Adrenal gland (tissue), 5 donors: ENCODE measurements around the gene RNASE9.

Source experiments
- POLR2A ChIP-seq, 2 donors: fragments of 450-650 bp; IDR thresholded peaks; one replicate each; pipeline ENCODE4 v1.6.1; 2017; ENCODE audit warnings: antibody characterized with exemption in 2 of 2, mild to moderate bottlenecking in 2 of 2, moderate library complexity in 1 of 2
- TF ChIP-seq, protein P1 (sequence below), 6 experiments: fragments of 450-650 bp in 4 of 6; fragments of 200-600 bp in 2 of 6; sonication (generic) in 1 of 6; IDR thresholded peaks; 1 replicate in 5 of 6; 2 replicates in 1 of 6; pipeline versions ENCODE4 v1.5.1 to v1.8.0; 2016 to 2021; ENCODE audit warnings: antibody characterized with exemption in 6 of 6, mild to moderate bottlenecking in 2 of 6, moderate library complexity in 1 of 6
- donor health status: DM: no; HTN: no; CAD: no.

DNA sequence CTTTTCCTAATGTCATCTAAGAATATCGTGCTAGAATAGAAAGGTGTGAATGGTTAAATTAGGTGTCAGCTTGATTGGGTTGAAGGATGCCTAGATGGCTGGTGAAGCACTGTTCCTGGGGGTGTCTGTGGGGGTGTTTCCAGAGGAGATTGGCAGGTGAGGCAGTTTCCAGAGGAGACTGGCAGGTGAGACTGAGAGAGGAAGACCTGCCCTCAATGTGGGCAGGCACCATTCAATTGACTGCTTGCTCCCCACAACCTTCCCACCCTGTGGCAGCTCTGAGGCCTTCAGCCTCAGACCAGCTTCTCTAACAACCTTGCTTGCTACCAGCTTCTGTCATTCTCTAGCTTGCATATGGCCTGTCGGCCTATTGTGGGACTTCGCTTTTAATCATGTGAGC, 9.2 kb downstream of the RNASE9 start:
- TF ChIP-seq POLR2A (IDR thresholded peaks at IDR 0.05) = no peak
- TF ChIP-seq, protein P1, sequence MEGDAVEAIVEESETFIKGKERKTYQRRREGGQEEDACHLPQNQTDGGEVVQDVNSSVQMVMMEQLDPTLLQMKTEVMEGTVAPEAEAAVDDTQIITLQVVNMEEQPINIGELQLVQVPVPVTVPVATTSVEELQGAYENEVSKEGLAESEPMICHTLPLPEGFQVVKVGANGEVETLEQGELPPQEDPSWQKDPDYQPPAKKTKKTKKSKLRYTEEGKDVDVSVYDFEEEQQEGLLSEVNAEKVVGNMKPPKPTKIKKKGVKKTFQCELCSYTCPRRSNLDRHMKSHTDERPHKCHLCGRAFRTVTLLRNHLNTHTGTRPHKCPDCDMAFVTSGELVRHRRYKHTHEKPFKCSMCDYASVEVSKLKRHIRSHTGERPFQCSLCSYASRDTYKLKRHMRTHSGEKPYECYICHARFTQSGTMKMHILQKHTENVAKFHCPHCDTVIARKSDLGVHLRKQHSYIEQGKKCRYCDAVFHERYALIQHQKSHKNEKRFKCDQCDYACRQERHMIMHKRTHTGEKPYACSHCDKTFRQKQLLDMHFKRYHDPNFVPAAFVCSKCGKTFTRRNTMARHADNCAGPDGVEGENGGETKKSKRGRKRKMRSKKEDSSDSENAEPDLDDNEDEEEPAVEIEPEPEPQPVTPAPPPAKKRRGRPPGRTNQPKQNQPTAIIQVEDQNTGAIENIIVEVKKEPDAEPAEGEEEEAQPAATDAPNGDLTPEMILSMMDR (IDR thresholded peaks at IDR 0.05) = no peak
